A549 (cell line): ENCODE measurements around the gene PCARE. TPM values are rescaled to one million over a fixed set of nuclear protein-coding genes. Genes with fewer than 3 reads are reported as not detected.

Source experiments
- ATAC-seq, 2 experiments: fragments of 200-7000 bp in 1 of 2; fragments of >200 bp in 1 of 2; cut with Nextera tagmentation in 1 of 2; cut with Tn5 transposase in 1 of 2; 3 replicates each; pipeline versions ENCODE4 v1.8.0 to v1.9.1; 2018 to 2020; ENCODE audit warnings: mild to moderate bottlenecking in 1 of 2, moderate library complexity in 1 of 2
- CTCF ChIA-PET: fragments of 300-600 bp; sonication (Branson Sonifier 250); formaldehyde crosslinking; extraction: SDS; loops from one replicate; lab custom pipeline; 2021; ENCODE audit warnings: antibody characterized with exemption, inconsistent platforms; lab: Yijun Ruan, JAX
- POLR2A ChIA-PET: fragments of 350-600 bp; formaldehyde crosslinking; extraction: SDS; loops from one replicate; lab custom pipeline; 2021; ENCODE audit warnings: antibody characterized with exemption, inconsistent platforms; lab: Yijun Ruan, JAX
- DNase-seq, 2 experiments: peaks; one replicate each; pipeline versions ENCODE4 v3.0.0 to v3.0.0-alpha.2; 2011 to 2016; ENCODE audit warnings: low read depth in 1 of 2, low spot score in 1 of 2
- FAIRE-seq: peaks from 2 replicates; lab custom pipeline; 2011; peaks lifted over from hg19 to GRCh38; lab: Jason Lieb, UNC
- H3K27ac ChIP-seq, 2 experiments: fragments of >200 bp; sonication (Bioruptor Twin); formaldehyde crosslinking; 3 replicates each; pipeline ENCODE4 v1.5.1; 2016 to 2017
- H3K4me1 ChIP-seq: fragments of >200 bp; sonication (Bioruptor Twin); formaldehyde crosslinking; 3 replicates; pipeline ENCODE4 v1.6.1; 2016
- H3K4me2 ChIP-seq: fragments of >200 bp; sonication (Bioruptor Twin); formaldehyde crosslinking; 3 replicates; pipeline ENCODE4 v1.6.1; 2016
- H3K4me3 ChIP-seq: fragments of >200 bp; sonication (Bioruptor Twin); formaldehyde crosslinking; 3 replicates; pipeline ENCODE4 v1.5.1; 2016
- H3K9me3 ChIP-seq: fragments of >200 bp; sonication (Bioruptor Twin); formaldehyde crosslinking; 3 replicates; pipeline ENCODE4 v1.6.1; 2016
- CBX8 ChIP-seq: fragments of 200-600 bp; sonication (generic); IDR thresholded peaks from 2 replicates; pipeline ENCODE4 v1.6.1; 2016
- CHD4 ChIP-seq: fragments of 200-600 bp; sonication (generic); IDR thresholded peaks from 2 replicates; pipeline ENCODE4 v1.6.1; 2016; ENCODE audit warnings: antibody characterized with exemption, mild to moderate bottlenecking, borderline replicate concordance
- CTCF ChIP-seq: fragments of >200 bp; sonication (Bioruptor Twin); formaldehyde crosslinking; IDR thresholded peaks from 3 replicates; pipeline ENCODE4 v1.5.1; 2016
- EP300 ChIP-seq, 2 experiments: fragments of >200 bp; sonication (Bioruptor Twin); formaldehyde crosslinking; IDR thresholded peaks; 2 replicates in 1 of 2; 3 replicates in 1 of 2; pipeline ENCODE4 v1.6.1; 2016 to 2017
- FOXS1 ChIP-seq: fragments of 250-450 bp; sonication (Bioruptor Pico); IDR thresholded peaks from 2 replicates; pipeline ENCODE4 v1.5.0; 2020; ENCODE audit warnings: mild to moderate bottlenecking, moderate library complexity
- HOXA7 ChIP-seq: fragments of 250-450 bp; sonication (Bioruptor Pico); IDR thresholded peaks from 2 replicates; pipeline ENCODE4 v1.5.0; 2020; ENCODE audit warnings: mild to moderate bottlenecking, moderate library complexity
- MAX ChIP-seq: IDR thresholded peaks from 2 replicates; pipeline ENCODE4 v1.6.1; 2012
- MAZ ChIP-seq: fragments of 150-350 bp; IDR thresholded peaks from 2 replicates; pipeline ENCODE4 v1.6.1; 2014; ENCODE audit warnings: antibody characterized with exemption, low read depth, low read length, borderline replicate concordance
- NPAS2 ChIP-seq: fragments of 250-450 bp; sonication (Bioruptor Pico); IDR thresholded peaks from 2 replicates; pipeline ENCODE4 v1.8.0; 2022; ENCODE audit warnings: mild to moderate bottlenecking, moderate library complexity, borderline replicate concordance
- RAD21 ChIP-seq, 2 experiments: fragments of >200 bp in 1 of 2; sonication (Bioruptor Twin) in 1 of 2; formaldehyde crosslinking in 1 of 2; IDR thresholded peaks in 1 of 2; conservative IDR thresholded peaks in 1 of 2; 2 replicates in 1 of 2; 3 replicates in 1 of 2; pipeline ENCODE4 v1.6.1; 2012 to 2018; ENCODE audit warnings: inconsistent platforms in 1 of 2
- REST ChIP-seq: fragments of 200-600 bp; sonication (generic); IDR thresholded peaks from 2 replicates; pipeline ENCODE4 v1.6.1; 2016; ENCODE audit warnings: antibody characterized with exemption, mild to moderate bottlenecking, moderate library complexity
- RNF2 ChIP-seq: fragments of 200-600 bp; sonication (generic); IDR thresholded peaks from 2 replicates; pipeline ENCODE4 v1.6.1; 2016; ENCODE audit warnings: low read depth, mild to moderate bottlenecking, antibody characterized with exemption, moderate library complexity, borderline replicate concordance
- TFCP2L1 ChIP-seq: fragments of 250-450 bp; sonication (Bioruptor Pico); IDR thresholded peaks from 2 replicates; pipeline ENCODE4 v1.5.0; 2021; ENCODE audit warnings: mild to moderate bottlenecking
- ZFP36 ChIP-seq: fragments of 450-650 bp; IDR thresholded peaks from 2 replicates; pipeline ENCODE4 v1.6.1; 2014; ENCODE audit warnings: borderline replicate concordance; ENCODE audit not compliant: partially characterized antibody
- ZSCAN20 ChIP-seq: fragments of 250-450 bp; sonication (Bioruptor Pico); IDR thresholded peaks from 2 replicates; pipeline ENCODE4 v1.8.0; 2022; ENCODE audit warnings: mild to moderate bottlenecking, moderate library complexity
- WGBS: methylation state at CpG from one replicate; pipeline ENCODE4 v1.1.6; 2017; ENCODE audit errors: missing lambda C conversion rate; 5-methylcytosine and 5-hydroxymethylcytosine counted together
- polyA plus RNA-seq, 4 experiments: library from polyadenylated mRNA; depleted of rRNA in 3 of 4; stranded (reverse); fragments of >200 nt; fragmentation: RNase III in 1 of 4; extraction: RNeasy Plus Mini Kit Qiagen cat#74134 plus additional on column Dnase treatment in 1 of 4; gene quantifications; 2 replicates in 3 of 4; 3 replicates in 1 of 4; pipeline ENCODE4 v1.2.3, GENCODE V29; 2011 to 2017

The PCARE gene
- polyA plus RNA-seq, 2 of the 4 experiments (the other 2 are of a cell fraction), result not detected

- TF ChIP-seq NPAS2 (CRISPR knock-in tag) (no peak), MAZ (no peak), EP300 (IDR thresholded peaks at IDR 0.05) (no peak), CHD4 (no peak)
- TF ChIP-seq, all 56 proteins: peak for 0
Observed at GRCh38 chr2:29032189-29032588, 42.1 kb downstream of the PCARE start (continued).

GRCh38 chr2:29031046-29031445, 43.3 kb downstream of the PCARE start:
- Histone ChIP-seq H3K4me3 (no peak overlapping the region), H3K27ac (no peak overlapping the region)
- CTCF ChIA-PET, result interaction anchor here (1.0 kb wide), 1 partner anchor 178 kb away, joined by 3 read pairs; no protein-coding TSS in a partner anchor
- ATAC-seq, result no peak
- DNase-seq, result no peak
- FAIRE-seq, result no peak
- POLR2A ChIA-PET, result no interaction called here
- TF ChIP-seq REST, result no peak
- no peak for TF ChIP-seq MAX
- TF ChIP-seq, all 56 proteins: peak for 0
- H3K4me1 ChIP-seq, result peaks cover 18% of the 10 kb centered on the region
- H3K9me3 ChIP-seq, result no peaks in the 10 kb centered on the region
- H3K4me2 ChIP-seq, result no peak overlapping the region

GRCh38 chr2:29025711-29026110, 48.6 kb downstream of the PCARE start:
- ChIA-PET CTCF (interaction anchor here (0.9 to 1.7 kb wide), 5 partner anchors 10 to 148 kb away, joined by 3 to 7 read pairs (median 3); no protein-coding TSS in a partner anchor), POLR2A (no interaction called here)
- 73% methylated on average over 3 of the region's 3 CpGs for WGBS

GRCh38 chr2:29024882-29025430, 49.4 kb downstream of the PCARE start:
- Histone ChIP-seq H3K4me1 (no peaks in the 10 kb centered on the region), H3K9me3 (no peaks in the 10 kb centered on the region), H3K27ac (no peak overlapping the region), H3K4me2 (no peak overlapping the region), H3K4me3 (no peak overlapping the region)
- POLR2A ChIA-PET, result no interaction called here
- 90% methylated on average over 4 of the region's 4 CpGs for WGBS
- CTCF ChIA-PET, result interaction anchor here (0.6 to 0.9 kb wide), 2 partner anchors 15 to 125 kb away, joined by 3 to 4 read pairs; no protein-coding TSS in a partner anchor
- TF ChIP-seq TFCP2L1 (CRISPR knock-in tag) (no peak), CBX8 (no peak), MAX (no peak), CTCF (no peak), RNF2 (no peak), RAD21 (conservative IDR thresholded peaks at IDR 0.05 in 1 of 2, IDR thresholded peaks at IDR 0.05 in 1 of 2) (no peak), FOXS1 (CRISPR knock-in tag) (no peak), ZSCAN20 (CRISPR knock-in tag) (no peak), HOXA7 (CRISPR knock-in tag) (no peak)
- no peak for ATAC-seq
- no peak for FAIRE-seq
- no peak for DNase-seq

More at GRCh38 chr2:29025711-29026110, 48.6 kb downstream of the PCARE start:
- no peak overlapping the region for H3K27ac ChIP-seq
- DNase-seq, result no peak
- no peak for TF ChIP-seq ZFP36
- no peak overlapping the region for H3K4me2 ChIP-seq
- no peaks in the 10 kb centered on the region for H3K9me3 ChIP-seq
- no peak; a peak in 1 of 6 replicates for ATAC-seq
- no peaks in the 10 kb centered on the region for H3K4me1 ChIP-seq
- no peak overlapping the region for H3K4me3 ChIP-seq
- FAIRE-seq, result no peak
